IPS-18c (cell line): Measurements from ENCODE around the gene PCDHAC2.

Experiments used
- H3K4me3 ChIP-seq: 2 replicates; pipeline ENCODE4 v1.7.0; 2013; ENCODE audit warnings: low read depth, mild to moderate bottlenecking, low read length, moderate library complexity; ENCODE audit not compliant: insufficient read depth
- H3K9me3 ChIP-seq: one replicate; pipeline ENCODE4 v1.6.1; 2013; ENCODE audit warnings: mild to moderate bottlenecking, low read length, moderate library complexity; ENCODE audit not compliant: control insufficient read depth, insufficient read depth

The PCDHAC2 gene

DNA sequence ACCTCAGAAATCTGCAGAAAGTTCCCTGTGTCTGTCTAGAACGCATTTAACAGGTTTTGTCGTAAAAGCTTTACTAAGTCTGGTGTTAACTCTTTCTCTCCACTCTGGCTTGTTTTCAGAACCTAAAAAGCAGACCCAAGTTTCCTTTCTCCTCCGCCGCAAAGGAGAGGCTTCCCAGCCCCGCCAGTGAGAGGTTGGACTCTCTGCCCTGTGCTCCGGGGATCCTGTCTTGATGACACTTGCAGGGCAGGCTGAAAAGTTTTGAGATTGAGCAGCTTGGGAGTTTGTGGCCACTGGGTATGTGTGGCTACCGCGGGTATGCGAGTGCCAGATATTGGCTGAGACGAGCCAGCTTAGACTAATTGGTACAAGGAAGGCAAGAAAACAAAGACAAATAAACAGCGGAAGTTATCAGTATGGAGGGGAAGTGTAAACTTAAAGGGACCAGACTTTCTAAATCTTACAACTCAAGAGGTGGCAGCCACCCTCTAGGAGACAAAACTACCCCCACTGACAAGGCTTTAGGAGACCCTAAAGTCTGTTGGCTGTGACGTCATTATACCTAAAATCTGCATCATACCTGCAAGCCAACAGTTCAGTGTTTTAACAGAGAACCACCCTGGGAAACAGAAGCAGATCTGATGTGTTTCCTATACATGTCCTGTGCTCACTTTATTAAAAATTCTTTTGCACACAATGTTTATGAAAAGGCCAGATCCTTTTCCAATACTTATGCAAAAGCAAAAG, 43.9 kb downstream of the PCDHAC2 start:
- no peak overlapping the region for H3K4me3 ChIP-seq
- H3K9me3 ChIP-seq: no peaks in the 10 kb centered on the region

DNA sequence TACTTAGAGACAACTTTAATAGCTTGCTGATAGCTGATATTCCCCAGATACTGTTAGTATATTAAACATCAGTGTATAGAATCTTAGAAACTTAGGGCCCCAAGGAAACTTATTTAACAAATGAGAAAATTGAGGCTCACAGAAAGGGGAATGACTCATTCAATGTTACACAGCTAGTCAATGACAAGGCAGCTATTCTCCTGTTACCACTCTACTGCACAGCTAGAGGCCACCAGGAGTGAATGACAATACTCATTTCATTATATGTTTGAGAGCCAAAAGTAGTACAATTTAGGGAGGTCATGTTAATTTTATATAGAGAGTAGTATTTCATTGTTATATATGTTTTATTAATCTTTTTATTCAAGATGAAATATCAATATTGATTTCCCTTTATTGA, 51.7 kb downstream of the PCDHAC2 start:
- Histone ChIP-seq H3K9me3 (no peaks in the 10 kb centered on the region), H3K4me3 (no peak overlapping the region)
